GM23338 (cell line): ENCODE measurements around the gene CRACR2A. TPM values are rescaled to one million over a fixed set of nuclear protein-coding genes. Genes with fewer than 3 reads are reported as not detected.

ENCODE experiments used
- ATAC-seq: fragments of 200-7000 bp; cut with Tn5 transposase; 3 replicates; pipeline ENCODE4 v1.9.1; 2020
- DNase-seq: peaks from one replicate; pipeline ENCODE4 v3.0.0-alpha.2; 2015; ENCODE audit warnings: low spot score
- H2AFZ ChIP-seq: fragments of 200-600 bp; sonication (generic); 2 replicates; pipeline ENCODE4 v1.8.0; 2016; ENCODE audit warnings: antibody characterized with exemption, mild to moderate bottlenecking, moderate library complexity
- H3F3A ChIP-seq: fragments of 200-600 bp; sonication (generic); replicated peaks from 2 replicates; pipeline ENCODE4 v1.8.0; 2017; ENCODE audit warnings: antibody characterized with exemption, mixed run types, low read depth
- H3K27ac ChIP-seq: fragments of 200-600 bp; sonication (generic); 2 replicates; pipeline ENCODE4 v1.6.1; 2016; ENCODE audit warnings: low read depth
- H3K27me3 ChIP-seq: fragments of 200-600 bp; sonication (generic); 2 replicates; pipeline ENCODE4 v1.8.0; 2016; ENCODE audit warnings: mild to moderate bottlenecking, mixed run types, moderate library complexity; ENCODE audit not compliant: insufficient read depth
- H3K36me3 ChIP-seq: fragments of 200-600 bp; sonication (generic); 2 replicates; pipeline ENCODE4 v1.8.0; 2016; ENCODE audit warnings: mild to moderate bottlenecking; ENCODE audit not compliant: insufficient read depth
- H3K4me1 ChIP-seq: fragments of 200-600 bp; sonication (generic); 2 replicates; pipeline ENCODE4 v1.8.0; 2016; ENCODE audit warnings: mild to moderate bottlenecking, moderate library complexity; ENCODE audit not compliant: insufficient read depth
- H3K4me2 ChIP-seq: fragments of 200-600 bp; sonication (generic); 2 replicates; pipeline ENCODE4 v1.7.1; 2017; ENCODE audit warnings: mixed run types
- H3K4me3 ChIP-seq: fragments of 200-600 bp; sonication (generic); 2 replicates; pipeline ENCODE4 v1.6.1; 2016; ENCODE audit warnings: mixed run types
- H3K79me2 ChIP-seq: fragments of 200-600 bp; sonication (generic); replicated peaks from 2 replicates; pipeline ENCODE4 v1.8.0; 2017; ENCODE audit warnings: mild to moderate bottlenecking; ENCODE audit not compliant: insufficient read depth
- H3K9me2 ChIP-seq: fragments of 200-600 bp; sonication (generic); 2 replicates; pipeline ENCODE4 v1.8.0; 2017; ENCODE audit not compliant: insufficient read depth
- H4K20me1 ChIP-seq: fragments of 200-600 bp; sonication (generic); replicated peaks from 2 replicates; pipeline ENCODE4 v1.8.0; 2017; ENCODE audit warnings: mild to moderate bottlenecking; ENCODE audit not compliant: insufficient read depth
- H3K27ac Mint-ChIP-seq: 2 replicates; pipeline ENCODE4 v1.8.0; 2020; ENCODE audit warnings: inconsistent platforms, mild to moderate bottlenecking, moderate library complexity, mixed read lengths
- H3K27me3 Mint-ChIP-seq: 3 replicates; pipeline ENCODE4 v1.8.0; 2022; ENCODE audit warnings: low read depth, mild to moderate bottlenecking, moderate library complexity, mixed read lengths, inconsistent platforms; ENCODE audit not compliant: insufficient read depth, poor library complexity
- H3K36me3 Mint-ChIP-seq: 3 replicates; pipeline ENCODE4 v1.8.0; 2021; ENCODE audit warnings: low read depth, mild to moderate bottlenecking, inconsistent platforms, moderate library complexity, mixed read lengths
- H3K4me1 Mint-ChIP-seq: 3 replicates; pipeline ENCODE4 v1.8.0; 2020; ENCODE audit warnings: mild to moderate bottlenecking, inconsistent platforms, mixed read lengths
- H3K4me3 Mint-ChIP-seq: 3 replicates; pipeline ENCODE4 v1.8.0; 2021; ENCODE audit warnings: moderate library complexity, mild to moderate bottlenecking, inconsistent platforms, mixed read lengths
- H3K9me3 Mint-ChIP-seq: 3 replicates; pipeline ENCODE4 v1.8.0; 2020; ENCODE audit warnings: moderate library complexity, mild to moderate bottlenecking, inconsistent platforms, mixed read lengths
- CREB1 ChIP-seq: fragments of 250-450 bp; sonication (Bioruptor Pico); IDR thresholded peaks from 2 replicates; pipeline ENCODE4 v1.5.0; 2020; ENCODE audit warnings: low read depth, mild to moderate bottlenecking, moderate library complexity
- EZH2 ChIP-seq: fragments of 200-600 bp; sonication (generic); IDR thresholded peaks from one replicate; pipeline ENCODE4 v1.8.0; 2017; ENCODE audit warnings: antibody characterized with exemption, mild to moderate bottlenecking, low read depth; ENCODE audit not compliant: unreplicated experiment
- EZH2phosphoT487 ChIP-seq: fragments of 200-600 bp; sonication (generic); IDR thresholded peaks from one replicate; pipeline ENCODE4 v1.8.1; 2018; ENCODE audit warnings: antibody characterized with exemption; ENCODE audit not compliant: unreplicated experiment
- POLR2AphosphoS5 ChIP-seq: IDR thresholded peaks from 2 replicates; pipeline ENCODE4 v1.6.1; 2016; ENCODE audit warnings: antibody characterized with exemption, low read depth
- STAT1 ChIP-seq: IDR thresholded peaks from one replicate; pipeline ENCODE4 v1.6.1; 2016; ENCODE audit warnings: antibody characterized with exemption; ENCODE audit not compliant: unreplicated experiment
- ZNF331 ChIP-seq: fragments of 250-450 bp; sonication (Bioruptor Pico); IDR thresholded peaks from 2 replicates; pipeline ENCODE4 v1.5.0; 2020; ENCODE audit warnings: low read depth, mild to moderate bottlenecking, moderate library complexity
- polyA plus RNA-seq: library from polyadenylated mRNA; unstranded; fragments of >200 nt; fragmentation: Nextera tagmentation; extraction: Ambion mirVana; gene quantifications from 2 replicates; pipeline ENCODE4 v1.2.1, GENCODE V29; 2016
- total RNA-seq: library from RNA; depleted of rRNA; stranded (reverse); fragments of >200 nt; shearing (Covaris generic); gene quantifications from 2 replicates; pipeline ENCODE4 v1.2.3, GENCODE V29; 2014
- TF ChIP-seq, protein P1 (sequence below): IDR thresholded peaks from 2 replicates; pipeline ENCODE4 v1.6.1; 2016; ENCODE audit warnings: antibody characterized with exemption
- TF ChIP-seq, protein P2 (sequence below): fragments of 250-450 bp; sonication (Bioruptor Pico); IDR thresholded peaks from 2 replicates; pipeline ENCODE4 v1.5.0; 2020; ENCODE audit warnings: mild to moderate bottlenecking, moderate library complexity
- TF ChIP-seq, protein P3 (sequence below): IDR thresholded peaks from one replicate; pipeline ENCODE4 v1.6.1; 2018; ENCODE audit warnings: antibody characterized with exemption; ENCODE audit not compliant: unreplicated experiment

CRACR2A gene
- total and polyA plus RNA-seq, 2 experiments from 2014 or later, result 1.5 to 3.0 TPM

DNA sequence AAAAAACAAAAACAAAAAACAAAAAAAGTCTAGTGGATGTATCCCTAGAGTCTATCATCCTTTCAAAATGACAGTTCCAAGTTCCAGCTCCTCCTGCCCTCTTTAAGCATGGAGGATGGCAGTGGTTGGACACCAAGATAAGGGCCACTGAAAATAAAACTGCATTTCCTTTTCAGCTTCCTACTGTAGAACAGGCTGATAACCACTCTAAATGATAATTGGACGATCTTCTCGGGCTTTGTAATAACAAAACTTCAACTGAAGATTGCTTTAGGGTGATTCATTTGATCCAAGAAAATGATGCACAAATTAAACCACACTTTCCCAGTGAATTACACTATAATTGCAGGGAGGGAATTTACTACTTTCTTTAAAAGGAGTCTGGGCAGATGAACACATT lies 42.2 kb upstream of the CRACR2A start:
- no peak overlapping the region for H3K4me2 ChIP-seq
- no peaks in the 10 kb centered on the region for H3K9me2 ChIP-seq
- H3K4me3 ChIP-seq, result no peak overlapping the region
- no peaks in the 10 kb centered on the region for H3K27me3 ChIP-seq
- no peaks in the 10 kb centered on the region for H3K36me3 ChIP-seq
- Mint-ChIP-seq H3K4me3 (no peak overlapping the region), H3K9me3 (no peaks in the 10 kb centered on the region; the same call in 2 of the 3 replicates), H3K27me3 (no peaks in the 10 kb centered on the region), H3K27ac (no peak overlapping the region), H3K4me1 (peaks cover 37% of the 10 kb centered on the region), H3K36me3 (peaks cover 6% of the 10 kb centered on the region; the same call in 2 of the 3 replicates)
- ATAC-seq, result no peak
- TF ChIP-seq, protein P1, sequence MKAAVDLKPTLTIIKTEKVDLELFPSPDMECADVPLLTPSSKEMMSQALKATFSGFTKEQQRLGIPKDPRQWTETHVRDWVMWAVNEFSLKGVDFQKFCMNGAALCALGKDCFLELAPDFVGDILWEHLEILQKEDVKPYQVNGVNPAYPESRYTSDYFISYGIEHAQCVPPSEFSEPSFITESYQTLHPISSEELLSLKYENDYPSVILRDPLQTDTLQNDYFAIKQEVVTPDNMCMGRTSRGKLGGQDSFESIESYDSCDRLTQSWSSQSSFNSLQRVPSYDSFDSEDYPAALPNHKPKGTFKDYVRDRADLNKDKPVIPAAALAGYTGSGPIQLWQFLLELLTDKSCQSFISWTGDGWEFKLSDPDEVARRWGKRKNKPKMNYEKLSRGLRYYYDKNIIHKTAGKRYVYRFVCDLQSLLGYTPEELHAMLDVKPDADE, result no peak
- no peak overlapping the region for H2AFZ ChIP-seq
- H3K4me1 ChIP-seq, result peaks cover 32% of the 10 kb centered on the region
- H3K27ac ChIP-seq, result no peak overlapping the region
- no peaks in the 10 kb centered on the region for H3K79me2 ChIP-seq
- DNase-seq, result no peak
- no peaks in the 10 kb centered on the region for H3F3A ChIP-seq
- H4K20me1 ChIP-seq, result no peaks in the 10 kb centered on the region

DNA sequence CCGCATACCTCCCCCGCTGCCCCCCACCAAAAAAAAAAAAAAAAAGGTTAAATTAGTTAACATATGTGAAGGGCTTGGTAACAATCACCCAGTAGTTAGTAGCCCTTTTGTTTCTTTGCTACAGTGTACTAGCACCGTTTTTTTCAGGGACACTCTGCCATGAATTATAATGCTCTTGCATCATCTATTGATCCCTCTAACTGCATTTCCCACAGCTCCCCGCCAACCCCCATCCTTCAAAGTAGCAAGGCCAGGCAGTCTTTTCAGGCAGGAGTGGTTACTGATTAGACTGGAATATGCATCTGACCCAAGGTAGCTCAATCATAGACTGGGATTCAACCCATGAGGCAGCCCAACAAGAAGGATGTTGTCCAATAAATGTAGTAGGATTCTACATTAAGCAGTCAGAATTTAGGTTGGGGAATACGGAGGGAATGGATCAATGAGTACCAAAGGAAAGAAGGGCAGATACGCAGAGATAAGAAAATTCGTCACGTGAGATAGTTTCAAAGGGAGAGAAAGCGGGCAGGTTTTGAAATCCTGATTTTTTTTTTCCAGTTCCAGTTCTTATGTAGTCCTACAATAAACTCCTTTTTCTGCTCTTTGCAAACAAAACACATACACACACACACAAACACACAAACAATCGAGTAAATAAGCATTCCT lies 39.8 kb upstream of the CRACR2A start:
- Mint-ChIP-seq H3K27me3 (no peaks in the 10 kb centered on the region), H3K9me3 (no peaks in the 10 kb centered on the region; the same call in 2 of the 3 replicates), H3K4me1 (peaks cover 41% of the 10 kb centered on the region), H3K36me3 (peaks cover under 1% of the 10 kb centered on the region; the same call in 2 of the 3 replicates), H3K4me3 (no peak overlapping the region; the same call in 2 of the 3 replicates), H3K27ac (peak overlapping the region; percentile 61; the same call in 1 of the 2 replicates)
- no peaks in the 10 kb centered on the region; the same call in 1 of the 2 replicates for H3K36me3 ChIP-seq
- H3K4me1 ChIP-seq, result peaks cover 44% of the 10 kb centered on the region
- DNase-seq (peak; percentile 64), ATAC-seq (peak; percentile 57)
- peak overlapping the region; percentile 45; the same call in 1 of the 2 replicates for H3K4me2 ChIP-seq
- H3K27me3 ChIP-seq, result no peaks in the 10 kb centered on the region
- H3K79me2 ChIP-seq, result no peaks in the 10 kb centered on the region
- no peaks in the 10 kb centered on the region for H3F3A ChIP-seq
- H4K20me1 ChIP-seq, result no peaks in the 10 kb centered on the region
- no peak overlapping the region for H2AFZ ChIP-seq
- peak overlapping the region; percentile 15; the same call in 1 of the 2 replicates for H3K27ac ChIP-seq
- no peaks in the 10 kb centered on the region for H3K9me2 ChIP-seq
- H3K4me3 ChIP-seq, result no peak overlapping the region
- TF ChIP-seq ZNF331 (CRISPR knock-in tag) (no peak), CREB1 (CRISPR knock-in tag) (no peak), EZH2phosphoT487 (no peak), EZH2 (no peak), STAT1 (no peak), POLR2AphosphoS5 (no peak)
- TF ChIP-seq, protein P2, sequence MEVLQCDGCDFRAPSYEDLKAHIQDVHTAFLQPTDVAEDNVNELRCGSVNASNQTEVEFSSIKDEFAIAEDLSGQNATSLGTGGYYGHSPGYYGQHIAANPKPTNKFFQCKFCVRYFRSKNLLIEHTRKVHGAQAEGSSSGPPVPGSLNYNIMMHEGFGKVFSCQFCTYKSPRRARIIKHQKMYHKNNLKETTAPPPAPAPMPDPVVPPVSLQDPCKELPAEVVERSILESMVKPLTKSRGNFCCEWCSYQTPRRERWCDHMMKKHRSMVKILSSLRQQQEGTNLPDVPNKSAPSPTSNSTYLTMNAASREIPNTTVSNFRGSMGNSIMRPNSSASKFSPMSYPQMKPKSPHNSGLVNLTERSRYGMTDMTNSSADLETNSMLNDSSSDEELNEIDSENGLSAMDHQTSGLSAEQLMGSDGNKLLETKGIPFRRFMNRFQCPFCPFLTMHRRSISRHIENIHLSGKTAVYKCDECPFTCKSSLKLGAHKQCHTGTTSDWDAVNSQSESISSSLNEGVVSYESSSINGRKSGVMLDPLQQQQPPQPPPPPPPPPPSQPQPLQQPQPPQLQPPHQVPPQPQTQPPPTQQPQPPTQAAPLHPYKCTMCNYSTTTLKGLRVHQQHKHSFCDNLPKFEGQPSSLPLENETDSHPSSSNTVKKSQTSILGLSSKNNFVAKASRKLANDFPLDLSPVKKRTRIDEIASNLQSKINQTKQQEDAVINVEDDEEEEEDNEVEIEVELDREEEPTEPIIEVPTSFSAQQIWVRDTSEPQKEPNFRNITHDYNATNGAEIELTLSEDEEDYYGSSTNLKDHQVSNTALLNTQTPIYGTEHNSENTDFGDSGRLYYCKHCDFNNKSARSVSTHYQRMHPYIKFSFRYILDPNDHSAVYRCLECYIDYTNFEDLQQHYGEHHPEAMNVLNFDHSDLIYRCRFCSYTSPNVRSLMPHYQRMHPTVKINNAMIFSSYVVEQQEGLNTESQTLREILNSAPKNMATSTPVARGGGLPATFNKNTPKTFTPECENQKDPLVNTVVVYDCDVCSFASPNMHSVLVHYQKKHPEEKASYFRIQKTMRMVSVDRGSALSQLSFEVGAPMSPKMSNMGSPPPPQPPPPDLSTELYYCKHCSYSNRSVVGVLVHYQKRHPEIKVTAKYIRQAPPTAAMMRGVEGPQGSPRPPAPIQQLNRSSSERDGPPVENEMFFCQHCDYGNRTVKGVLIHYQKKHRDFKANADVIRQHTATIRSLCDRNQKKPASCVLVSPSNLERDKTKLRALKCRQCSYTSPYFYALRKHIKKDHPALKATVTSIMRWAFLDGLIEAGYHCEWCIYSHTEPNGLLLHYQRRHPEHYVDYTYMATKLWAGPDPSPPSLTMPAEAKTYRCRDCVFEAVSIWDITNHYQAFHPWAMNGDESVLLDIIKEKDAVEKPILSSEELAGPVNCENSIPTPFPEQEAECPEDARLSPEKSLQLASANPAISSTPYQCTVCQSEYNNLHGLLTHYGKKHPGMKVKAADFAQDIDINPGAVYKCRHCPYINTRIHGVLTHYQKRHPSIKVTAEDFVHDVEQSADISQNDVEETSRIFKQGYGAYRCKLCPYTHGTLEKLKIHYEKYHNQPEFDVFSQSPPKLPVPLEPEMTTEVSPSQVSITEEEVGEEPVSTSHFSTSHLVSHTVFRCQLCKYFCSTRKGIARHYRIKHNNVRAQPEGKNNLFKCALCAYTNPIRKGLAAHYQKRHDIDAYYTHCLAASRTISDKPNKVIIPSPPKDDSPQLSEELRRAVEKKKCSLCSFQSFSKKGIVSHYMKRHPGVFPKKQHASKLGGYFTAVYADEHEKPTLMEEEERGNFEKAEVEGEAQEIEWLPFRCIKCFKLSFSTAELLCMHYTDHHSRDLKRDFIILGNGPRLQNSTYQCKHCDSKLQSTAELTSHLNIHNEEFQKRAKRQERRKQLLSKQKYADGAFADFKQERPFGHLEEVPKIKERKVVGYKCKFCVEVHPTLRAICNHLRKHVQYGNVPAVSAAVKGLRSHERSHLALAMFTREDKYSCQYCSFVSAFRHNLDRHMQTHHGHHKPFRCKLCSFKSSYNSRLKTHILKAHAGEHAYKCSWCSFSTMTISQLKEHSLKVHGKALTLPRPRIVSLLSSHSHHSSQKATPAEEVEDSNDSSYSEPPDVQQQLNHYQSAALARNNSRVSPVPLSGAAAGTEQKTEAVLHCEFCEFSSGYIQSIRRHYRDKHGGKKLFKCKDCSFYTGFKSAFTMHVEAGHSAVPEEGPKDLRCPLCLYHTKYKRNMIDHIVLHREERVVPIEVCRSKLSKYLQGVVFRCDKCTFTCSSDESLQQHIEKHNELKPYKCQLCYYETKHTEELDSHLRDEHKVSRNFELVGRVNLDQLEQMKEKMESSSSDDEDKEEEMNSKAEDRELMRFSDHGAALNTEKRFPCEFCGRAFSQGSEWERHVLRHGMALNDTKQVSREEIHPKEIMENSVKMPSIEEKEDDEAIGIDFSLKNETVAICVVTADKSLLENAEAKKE (CRISPR knock-in tag), result no peak
- TF ChIP-seq, protein P3, sequence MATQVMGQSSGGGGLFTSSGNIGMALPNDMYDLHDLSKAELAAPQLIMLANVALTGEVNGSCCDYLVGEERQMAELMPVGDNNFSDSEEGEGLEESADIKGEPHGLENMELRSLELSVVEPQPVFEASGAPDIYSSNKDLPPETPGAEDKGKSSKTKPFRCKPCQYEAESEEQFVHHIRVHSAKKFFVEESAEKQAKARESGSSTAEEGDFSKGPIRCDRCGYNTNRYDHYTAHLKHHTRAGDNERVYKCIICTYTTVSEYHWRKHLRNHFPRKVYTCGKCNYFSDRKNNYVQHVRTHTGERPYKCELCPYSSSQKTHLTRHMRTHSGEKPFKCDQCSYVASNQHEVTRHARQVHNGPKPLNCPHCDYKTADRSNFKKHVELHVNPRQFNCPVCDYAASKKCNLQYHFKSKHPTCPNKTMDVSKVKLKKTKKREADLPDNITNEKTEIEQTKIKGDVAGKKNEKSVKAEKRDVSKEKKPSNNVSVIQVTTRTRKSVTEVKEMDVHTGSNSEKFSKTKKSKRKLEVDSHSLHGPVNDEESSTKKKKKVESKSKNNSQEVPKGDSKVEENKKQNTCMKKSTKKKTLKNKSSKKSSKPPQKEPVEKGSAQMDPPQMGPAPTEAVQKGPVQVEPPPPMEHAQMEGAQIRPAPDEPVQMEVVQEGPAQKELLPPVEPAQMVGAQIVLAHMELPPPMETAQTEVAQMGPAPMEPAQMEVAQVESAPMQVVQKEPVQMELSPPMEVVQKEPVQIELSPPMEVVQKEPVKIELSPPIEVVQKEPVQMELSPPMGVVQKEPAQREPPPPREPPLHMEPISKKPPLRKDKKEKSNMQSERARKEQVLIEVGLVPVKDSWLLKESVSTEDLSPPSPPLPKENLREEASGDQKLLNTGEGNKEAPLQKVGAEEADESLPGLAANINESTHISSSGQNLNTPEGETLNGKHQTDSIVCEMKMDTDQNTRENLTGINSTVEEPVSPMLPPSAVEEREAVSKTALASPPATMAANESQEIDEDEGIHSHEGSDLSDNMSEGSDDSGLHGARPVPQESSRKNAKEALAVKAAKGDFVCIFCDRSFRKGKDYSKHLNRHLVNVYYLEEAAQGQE, result no peak
